Measurements from ENCODE around the gene CCDC157. TPM values are rescaled to one million over a fixed set of nuclear protein-coding genes. Genes with fewer than 3 reads are reported as not detected.

The CCDC157 gene
- total and polyA plus RNA-seq, 9 of the 15 experiments (the other 6 are each of a cell fraction or from before 2014, with no cell fraction given): 0.04 to 1.3 (median 0.68) TPM

- TF ChIP-seq ATF3 (IDR thresholded peaks at IDR 0.05) (no peak), ATF3 (CRISPR knock-in tag; conservative IDR thresholded peaks at IDR 0.05) (no peak), ZFX (CRISPR knock-in tag; IDR thresholded peaks at IDR 0.05) (no peak)
Measured at GRCh38 chr22:30382340-30382739, 25.5 kb downstream of the CCDC157 start (continued).

GRCh38 chr22:30383061-30383460 is 26.3 kb downstream of the CCDC157 start:
- Histone ChIP-seq H3K9me1 (ENCODE audit: control insufficient read depth, insufficient read depth, low read length) (no peaks in the 10 kb centered on the region), H2AFZ (ENCODE audit: low read depth, low read length) (no peak overlapping the region), H3K27me3 (ENCODE audit: control insufficient read depth in 2 of 2, insufficient read depth in 2 of 2, low read length in 2 of 2) (no peaks in the 10 kb centered on the region), H3K4me2 (ENCODE audit: insufficient read depth, low read length) (no peak overlapping the region), H3K4me3 (no peak overlapping the region), H3K9ac (ENCODE audit: insufficient read depth in 1 of 2, low read depth in 2 of 2, low read length in 2 of 2) (no peak overlapping the region), H3K79me2 (ENCODE audit: control insufficient read depth, insufficient read depth, low read length) (no peaks in the 10 kb centered on the region), H4K20me1 (replicated peaks; ENCODE audit: control insufficient read depth, insufficient read depth, low read length) (no peaks in the 10 kb centered on the region), H3K27ac (ENCODE audit: extremely low read depth, low read depth, low read length) (no peak overlapping the region), H3K4me1 (replicated peaks in 1 of 2; ENCODE audit: control insufficient read depth in 2 of 2, insufficient read depth in 2 of 2, low read length in 2 of 2) (peaks cover 5 to 21% of the 10 kb centered on the region in 2 experiments; a peak in 4 of 5 replicates), H3K36me3 (ENCODE audit: control insufficient read depth, insufficient read depth, low read length) (no peaks in the 10 kb centered on the region), H3K9me3 (replicated peaks; ENCODE audit: control insufficient read depth, insufficient read depth, low read depth, low read length) (no peaks in the 10 kb centered on the region)
- intact Hi-C loops (cut with micrococcal nuclease): no loop called here
- WGBS (ENCODE audit: insufficient coverage, low coverage, missing lambda C conversion rate): 41% methylated on average over 3 of the region's 3 CpGs
- FAIRE-seq: no peak
- in situ Hi-C loops (cut with MboI): loop anchor here (25.0 kb wide), 1 partner anchor 271 kb away; no protein-coding TSS in a partner anchor
- no TSS peak for BruUV-seq (replicated peaks)
- ChIA-PET POLR2A (interaction anchor here (0.5 to 2.7 kb wide), 2 partner anchors 10 to 545 kb away, joined by 3 to 9 read pairs; partner anchors contain the start of gene ASCC2), CTCF (ENCODE audit: low intra/inter-chr PET ratio) (interaction anchor here (1.5 kb wide), 1 partner anchor 96 kb away, joined by 3 read pairs; no protein-coding TSS in a partner anchor)
- no peak for ATAC-seq
- DNase-seq (ENCODE audit: extremely low read depth in 1 of 4, low spot score in 3 of 4): no peak
- TF ChIP-seq HMBOX1 (IDR thresholded peaks at IDR 0.05) (no peak), ZNF431 (CRISPR knock-in tag; IDR thresholded peaks at IDR 0.05) (no peak), RBFOX2 (IDR thresholded peaks at IDR 0.05; ENCODE audit: low read depth, low read length) (no peak), CTCFL (IDR thresholded peaks at IDR 0.05; ENCODE audit: borderline replicate concordance, insufficient read depth, low read depth, low read length, poor library complexity, severe bottlenecking) (no peak), HEY1 (CRISPR knock-in tag; IDR thresholded peaks at IDR 0.05; ENCODE audit: borderline replicate concordance) (no peak), PHF8 (IDR thresholded peaks at IDR 0.05; ENCODE audit: borderline replicate concordance, low read length) (no peak), SIN3B (IDR thresholded peaks at IDR 0.05; ENCODE audit: low read depth) (no peak), U2AF2 (optimal IDR thresholded peaks at IDR 0.05; ENCODE audit: low read depth, low read length) (no peak), L3MBTL2 (IDR thresholded peaks at IDR 0.05) (no peak), ZNF212 (CRISPR knock-in tag; IDR thresholded peaks at IDR 0.05) (no peak), ZNF174 (CRISPR knock-in tag; IDR thresholded peaks at IDR 0.05) (no peak), PHB2 (IDR thresholded peaks at IDR 0.05; ENCODE audit: low read depth) (no peak), RFX1 (IDR thresholded peaks at IDR 0.05) (no peak), TFE3 (CRISPR knock-in tag; IDR thresholded peaks at IDR 0.05) (no peak)
